HL-60 (cell line): ENCODE measurements around the gene ADD1.

Experiments
- DNase-seq, 2 experiments: peaks; one replicate each; pipeline ENCODE4 v3.0.0-alpha.2; 2010 to 2020; ENCODE audit warnings: low read depth in 1 of 2, low spot score in 1 of 2
- H3K27ac ChIP-seq: fragments of 250-450 bp; sonication (Bioruptor Pico); replicated peaks from 2 replicates; pipeline ENCODE4 v1.5.1; 2020; ENCODE audit warnings: mild to moderate bottlenecking, moderate library complexity
- H3K27me3 ChIP-seq: fragments of 250-450 bp; sonication (Bioruptor Pico); 2 replicates; pipeline ENCODE4 v1.5.1; 2021; ENCODE audit warnings: mild to moderate bottlenecking, moderate library complexity; ENCODE audit not compliant: insufficient read depth, poor library complexity, severe bottlenecking
- H3K4me3 ChIP-seq: replicated peaks from 2 replicates; pipeline ENCODE4 v1.5.1; 2011; ENCODE audit warnings: mild to moderate bottlenecking, control low read depth, low read length; ENCODE audit not compliant: insufficient read depth
- CTCF ChIP-seq: IDR thresholded peaks from one replicate; pipeline ENCODE4 v1.5.1; 2011; ENCODE audit warnings: low read length, control low read depth, inconsistent platforms; ENCODE audit not compliant: insufficient read depth
- GABPA ChIP-seq: IDR thresholded peaks from 2 replicates; pipeline ENCODE4 v1.6.1; 2012; ENCODE audit warnings: low read depth
- POLR2AphosphoS5 ChIP-seq: IDR thresholded peaks from 2 replicates; pipeline ENCODE4 v1.6.1; 2012; ENCODE audit warnings: low read depth
- SPI1 ChIP-seq: IDR thresholded peaks from 2 replicates; pipeline ENCODE4 v1.6.1; 2012; ENCODE audit warnings: low read depth, mild to moderate bottlenecking, borderline replicate concordance
- TF ChIP-seq, protein P1 (sequence below): IDR thresholded peaks from 2 replicates; pipeline ENCODE4 v1.6.1; 2012; ENCODE audit warnings: low read depth; ENCODE audit not compliant: insufficient replicate concordance

ADD1 gene

GRCh38 chr4:2812612-2813354 is 30.9 kb upstream of the ADD1 start:
- TF ChIP-seq, protein P1, sequence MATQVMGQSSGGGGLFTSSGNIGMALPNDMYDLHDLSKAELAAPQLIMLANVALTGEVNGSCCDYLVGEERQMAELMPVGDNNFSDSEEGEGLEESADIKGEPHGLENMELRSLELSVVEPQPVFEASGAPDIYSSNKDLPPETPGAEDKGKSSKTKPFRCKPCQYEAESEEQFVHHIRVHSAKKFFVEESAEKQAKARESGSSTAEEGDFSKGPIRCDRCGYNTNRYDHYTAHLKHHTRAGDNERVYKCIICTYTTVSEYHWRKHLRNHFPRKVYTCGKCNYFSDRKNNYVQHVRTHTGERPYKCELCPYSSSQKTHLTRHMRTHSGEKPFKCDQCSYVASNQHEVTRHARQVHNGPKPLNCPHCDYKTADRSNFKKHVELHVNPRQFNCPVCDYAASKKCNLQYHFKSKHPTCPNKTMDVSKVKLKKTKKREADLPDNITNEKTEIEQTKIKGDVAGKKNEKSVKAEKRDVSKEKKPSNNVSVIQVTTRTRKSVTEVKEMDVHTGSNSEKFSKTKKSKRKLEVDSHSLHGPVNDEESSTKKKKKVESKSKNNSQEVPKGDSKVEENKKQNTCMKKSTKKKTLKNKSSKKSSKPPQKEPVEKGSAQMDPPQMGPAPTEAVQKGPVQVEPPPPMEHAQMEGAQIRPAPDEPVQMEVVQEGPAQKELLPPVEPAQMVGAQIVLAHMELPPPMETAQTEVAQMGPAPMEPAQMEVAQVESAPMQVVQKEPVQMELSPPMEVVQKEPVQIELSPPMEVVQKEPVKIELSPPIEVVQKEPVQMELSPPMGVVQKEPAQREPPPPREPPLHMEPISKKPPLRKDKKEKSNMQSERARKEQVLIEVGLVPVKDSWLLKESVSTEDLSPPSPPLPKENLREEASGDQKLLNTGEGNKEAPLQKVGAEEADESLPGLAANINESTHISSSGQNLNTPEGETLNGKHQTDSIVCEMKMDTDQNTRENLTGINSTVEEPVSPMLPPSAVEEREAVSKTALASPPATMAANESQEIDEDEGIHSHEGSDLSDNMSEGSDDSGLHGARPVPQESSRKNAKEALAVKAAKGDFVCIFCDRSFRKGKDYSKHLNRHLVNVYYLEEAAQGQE: no peak
- TF ChIP-seq POLR2AphosphoS5 (peak; percentile 50; the same call in 1 of the 2 replicates), CTCF (no peak)
- DNase-seq: no peak
- peak overlapping the region; percentile 81 for H3K27ac ChIP-seq
- peak overlapping the region; percentile 79 for H3K4me3 ChIP-seq
- H3K27me3 ChIP-seq: no peaks in the 10 kb centered on the region

GRCh38 chr4:2813446-2814405 is 29.9 kb upstream of the ADD1 start:
- TF ChIP-seq POLR2AphosphoS5 (no peak), SPI1 (no peak), GABPA (no peak), CTCF (no peak)
- TF ChIP-seq, protein P1: no peak
- Histone ChIP-seq H3K4me3 (peak overlapping the region; percentile 79), H3K27ac (peak overlapping the region; percentile 81), H3K27me3 (no peaks in the 10 kb centered on the region)
- DNase-seq: no peak

DNA sequence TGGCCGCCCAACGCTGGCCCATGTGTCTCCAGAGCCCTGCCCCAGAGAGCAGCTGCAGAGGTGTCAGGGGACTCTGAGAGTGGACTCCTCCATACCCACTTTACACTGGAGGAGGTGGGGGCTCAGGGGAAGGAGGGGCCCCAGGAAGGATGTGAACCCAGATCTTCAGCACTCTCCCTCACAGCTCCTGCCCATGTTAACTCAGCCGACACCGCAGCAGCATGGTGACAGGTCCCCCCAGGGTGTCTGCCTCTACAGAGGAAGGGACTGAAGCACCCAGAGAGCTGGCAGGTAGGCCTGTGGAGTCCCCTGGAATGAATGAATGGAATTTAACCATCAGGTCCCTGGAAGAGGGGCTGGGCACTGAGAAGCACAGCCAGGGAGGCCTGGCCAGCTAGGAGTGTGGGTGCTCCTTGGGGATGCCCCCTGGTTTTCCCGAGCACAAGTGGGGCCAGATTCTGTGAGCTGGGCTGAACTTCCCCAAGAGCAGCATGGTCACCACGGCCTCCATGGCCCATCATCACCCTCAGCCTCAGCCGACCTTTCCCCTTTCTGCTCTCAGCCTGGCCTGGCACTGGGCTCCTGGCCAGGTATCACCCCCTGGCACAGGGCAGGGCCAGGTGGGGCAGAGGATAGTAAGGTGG is 28.9 kb upstream of the ADD1 start:
- H3K27ac ChIP-seq: no peak overlapping the region

More for the DNA sequence above, 28.9 kb upstream of the ADD1 start:
- no peak for TF ChIP-seq GABPA
- TF ChIP-seq, protein P1: no peak
- no peak for TF ChIP-seq CTCF
- TF ChIP-seq SPI1: no peak
- no peak for TF ChIP-seq POLR2AphosphoS5
- Histone ChIP-seq H3K27me3 (no peaks in the 10 kb centered on the region), H3K4me3 (no peak overlapping the region)
- DNase-seq: no peak
